ENCODE data around the gene RNF167.

DNA sequence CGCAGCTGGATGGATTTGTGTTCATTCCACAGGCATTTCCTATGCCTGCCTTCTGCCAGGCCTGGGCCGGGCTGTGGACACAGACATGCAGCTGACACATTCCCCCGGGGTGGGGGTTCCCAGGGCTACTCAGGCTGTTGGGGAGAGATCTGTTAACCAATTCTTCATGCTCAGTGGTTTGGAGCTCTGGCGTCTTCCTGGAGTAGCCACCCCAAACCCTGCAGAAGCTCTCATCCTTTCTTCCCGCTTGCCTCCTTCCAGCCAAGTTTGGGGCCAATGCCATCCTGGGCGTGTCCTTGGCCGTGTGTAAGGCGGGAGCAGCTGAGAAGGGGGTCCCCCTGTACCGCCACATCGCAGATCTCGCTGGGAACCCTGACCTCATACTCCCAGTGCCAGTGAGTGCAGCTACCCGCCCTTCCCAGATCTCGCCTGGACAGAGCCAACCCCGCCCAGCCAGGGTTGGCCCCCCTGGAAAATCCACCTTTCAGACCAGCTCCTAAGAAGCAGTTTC, 13.4 kb downstream of the RNF167 start:
- TF ChIP-seq, protein P1, sequence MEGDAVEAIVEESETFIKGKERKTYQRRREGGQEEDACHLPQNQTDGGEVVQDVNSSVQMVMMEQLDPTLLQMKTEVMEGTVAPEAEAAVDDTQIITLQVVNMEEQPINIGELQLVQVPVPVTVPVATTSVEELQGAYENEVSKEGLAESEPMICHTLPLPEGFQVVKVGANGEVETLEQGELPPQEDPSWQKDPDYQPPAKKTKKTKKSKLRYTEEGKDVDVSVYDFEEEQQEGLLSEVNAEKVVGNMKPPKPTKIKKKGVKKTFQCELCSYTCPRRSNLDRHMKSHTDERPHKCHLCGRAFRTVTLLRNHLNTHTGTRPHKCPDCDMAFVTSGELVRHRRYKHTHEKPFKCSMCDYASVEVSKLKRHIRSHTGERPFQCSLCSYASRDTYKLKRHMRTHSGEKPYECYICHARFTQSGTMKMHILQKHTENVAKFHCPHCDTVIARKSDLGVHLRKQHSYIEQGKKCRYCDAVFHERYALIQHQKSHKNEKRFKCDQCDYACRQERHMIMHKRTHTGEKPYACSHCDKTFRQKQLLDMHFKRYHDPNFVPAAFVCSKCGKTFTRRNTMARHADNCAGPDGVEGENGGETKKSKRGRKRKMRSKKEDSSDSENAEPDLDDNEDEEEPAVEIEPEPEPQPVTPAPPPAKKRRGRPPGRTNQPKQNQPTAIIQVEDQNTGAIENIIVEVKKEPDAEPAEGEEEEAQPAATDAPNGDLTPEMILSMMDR (conservative IDR thresholded peaks at IDR 0.05; ENCODE audit: low read depth, low read length), result no peak
- TF ChIP-seq RFX5 (IDR thresholded peaks at IDR 0.05; ENCODE audit: low read depth, low read length), result no peak
- no peak for TF ChIP-seq POLR2A (IDR thresholded peaks at IDR 0.05; ENCODE audit: low read depth, low read length)
- TF ChIP-seq SMC3 (IDR thresholded peaks at IDR 0.05; ENCODE audit: low read depth, low read length), result no peak
- TF ChIP-seq CEBPB (IDR thresholded peaks at IDR 0.05; ENCODE audit: low read depth, low read length), result no peak
- TF ChIP-seq MAZ (IDR thresholded peaks at IDR 0.05; ENCODE audit: borderline replicate concordance, low read depth, low read length), result peak; percentile 82
- no peak for TF ChIP-seq RAD21 (IDR thresholded peaks at IDR 0.05; ENCODE audit: low read length)
- TF ChIP-seq BHLHE40 (IDR thresholded peaks at IDR 0.05; ENCODE audit: low read depth, low read length), result 0 out of 2 replicates have a peak, but pooled peaks have one; percentile 2
- no peak for TF ChIP-seq CHD1 (IDR thresholded peaks at IDR 0.05; ENCODE audit: low read depth, low read length)
